Measurements from ENCODE around the gene CR1L. TPM values are rescaled to one million over a fixed set of nuclear protein-coding genes. Genes with fewer than 3 reads are reported as not detected.
A peak's percentile ranks its signal among the peaks of the same experiment; 100 is the strongest.

Gene CR1L
- total and polyA plus RNA-seq, 2 experiments from 2014 or later: 5.8 to 21.4 TPM

DNA sequence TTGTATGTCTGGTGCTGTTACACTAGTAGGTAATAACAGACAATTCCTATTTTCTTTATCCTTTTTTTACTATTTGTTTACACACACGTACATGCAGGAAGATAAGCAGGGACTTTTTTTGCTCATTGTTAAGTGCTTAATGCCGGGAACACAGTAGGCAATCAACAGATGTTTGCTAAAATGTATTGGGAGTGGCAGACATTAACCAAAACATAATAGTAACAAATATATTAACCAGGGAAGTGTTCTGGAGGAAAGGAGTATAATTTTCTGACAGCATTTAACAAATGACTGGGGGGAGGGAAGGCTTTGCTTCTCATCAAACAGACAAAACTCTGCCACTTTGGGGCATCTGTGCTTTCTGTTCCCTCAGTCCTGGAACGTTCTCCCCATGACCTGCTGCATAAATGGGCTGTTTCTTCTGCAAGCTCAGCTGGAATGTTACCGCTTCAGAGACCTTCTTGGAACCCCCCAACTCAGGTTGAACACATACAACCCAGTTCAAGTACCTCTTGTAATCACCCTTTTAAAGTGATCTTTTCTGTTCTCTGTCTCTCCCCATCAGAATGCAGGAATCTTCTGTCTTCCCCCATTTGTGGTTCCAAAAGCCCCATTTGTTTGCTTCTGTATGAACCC lies 2.1 kb downstream of the CR1L start:
- Histone ChIP-seq H3K27me3 (ENCODE audit: insufficient read depth) (peaks cover 10% of the 10 kb centered on the region), H4K20me1 (replicated peaks; ENCODE audit: insufficient read depth) (no peaks in the 10 kb centered on the region), H3F3A (replicated peaks; ENCODE audit: low read depth) (0 out of 2 replicates have a peak, but pooled peaks cover 5% of the 10 kb centered on the region), H3K4me2 (peak overlapping the region; percentile 96; the same call in 1 of the 2 replicates), H3K79me2 (replicated peaks; ENCODE audit: insufficient read depth) (peaks cover 19% of the 10 kb centered on the region), H3K4me1 (ENCODE audit: insufficient read depth) (peaks cover 44% of the 10 kb centered on the region), H3K27ac (ENCODE audit: low read depth) (no peak overlapping the region), H3K36me3 (ENCODE audit: insufficient read depth) (no peaks in the 10 kb centered on the region), H2AFZ (no peak overlapping the region), H3K4me3 (no peak overlapping the region), H3K9me2 (ENCODE audit: insufficient read depth) (no peaks in the 10 kb centered on the region)
- no peak for DNase-seq (ENCODE audit: low spot score)
- ATAC-seq: no peak
- H3K27ac Mint-ChIP-seq: no peak overlapping the region
- no peaks in the 10 kb centered on the region for H3K36me3 Mint-ChIP-seq (ENCODE audit: low read depth)
- H3K9me3 Mint-ChIP-seq: no peaks in the 10 kb centered on the region
- peaks cover 50% of the 10 kb centered on the region for H3K4me1 Mint-ChIP-seq
- TF ChIP-seq, protein P1, sequence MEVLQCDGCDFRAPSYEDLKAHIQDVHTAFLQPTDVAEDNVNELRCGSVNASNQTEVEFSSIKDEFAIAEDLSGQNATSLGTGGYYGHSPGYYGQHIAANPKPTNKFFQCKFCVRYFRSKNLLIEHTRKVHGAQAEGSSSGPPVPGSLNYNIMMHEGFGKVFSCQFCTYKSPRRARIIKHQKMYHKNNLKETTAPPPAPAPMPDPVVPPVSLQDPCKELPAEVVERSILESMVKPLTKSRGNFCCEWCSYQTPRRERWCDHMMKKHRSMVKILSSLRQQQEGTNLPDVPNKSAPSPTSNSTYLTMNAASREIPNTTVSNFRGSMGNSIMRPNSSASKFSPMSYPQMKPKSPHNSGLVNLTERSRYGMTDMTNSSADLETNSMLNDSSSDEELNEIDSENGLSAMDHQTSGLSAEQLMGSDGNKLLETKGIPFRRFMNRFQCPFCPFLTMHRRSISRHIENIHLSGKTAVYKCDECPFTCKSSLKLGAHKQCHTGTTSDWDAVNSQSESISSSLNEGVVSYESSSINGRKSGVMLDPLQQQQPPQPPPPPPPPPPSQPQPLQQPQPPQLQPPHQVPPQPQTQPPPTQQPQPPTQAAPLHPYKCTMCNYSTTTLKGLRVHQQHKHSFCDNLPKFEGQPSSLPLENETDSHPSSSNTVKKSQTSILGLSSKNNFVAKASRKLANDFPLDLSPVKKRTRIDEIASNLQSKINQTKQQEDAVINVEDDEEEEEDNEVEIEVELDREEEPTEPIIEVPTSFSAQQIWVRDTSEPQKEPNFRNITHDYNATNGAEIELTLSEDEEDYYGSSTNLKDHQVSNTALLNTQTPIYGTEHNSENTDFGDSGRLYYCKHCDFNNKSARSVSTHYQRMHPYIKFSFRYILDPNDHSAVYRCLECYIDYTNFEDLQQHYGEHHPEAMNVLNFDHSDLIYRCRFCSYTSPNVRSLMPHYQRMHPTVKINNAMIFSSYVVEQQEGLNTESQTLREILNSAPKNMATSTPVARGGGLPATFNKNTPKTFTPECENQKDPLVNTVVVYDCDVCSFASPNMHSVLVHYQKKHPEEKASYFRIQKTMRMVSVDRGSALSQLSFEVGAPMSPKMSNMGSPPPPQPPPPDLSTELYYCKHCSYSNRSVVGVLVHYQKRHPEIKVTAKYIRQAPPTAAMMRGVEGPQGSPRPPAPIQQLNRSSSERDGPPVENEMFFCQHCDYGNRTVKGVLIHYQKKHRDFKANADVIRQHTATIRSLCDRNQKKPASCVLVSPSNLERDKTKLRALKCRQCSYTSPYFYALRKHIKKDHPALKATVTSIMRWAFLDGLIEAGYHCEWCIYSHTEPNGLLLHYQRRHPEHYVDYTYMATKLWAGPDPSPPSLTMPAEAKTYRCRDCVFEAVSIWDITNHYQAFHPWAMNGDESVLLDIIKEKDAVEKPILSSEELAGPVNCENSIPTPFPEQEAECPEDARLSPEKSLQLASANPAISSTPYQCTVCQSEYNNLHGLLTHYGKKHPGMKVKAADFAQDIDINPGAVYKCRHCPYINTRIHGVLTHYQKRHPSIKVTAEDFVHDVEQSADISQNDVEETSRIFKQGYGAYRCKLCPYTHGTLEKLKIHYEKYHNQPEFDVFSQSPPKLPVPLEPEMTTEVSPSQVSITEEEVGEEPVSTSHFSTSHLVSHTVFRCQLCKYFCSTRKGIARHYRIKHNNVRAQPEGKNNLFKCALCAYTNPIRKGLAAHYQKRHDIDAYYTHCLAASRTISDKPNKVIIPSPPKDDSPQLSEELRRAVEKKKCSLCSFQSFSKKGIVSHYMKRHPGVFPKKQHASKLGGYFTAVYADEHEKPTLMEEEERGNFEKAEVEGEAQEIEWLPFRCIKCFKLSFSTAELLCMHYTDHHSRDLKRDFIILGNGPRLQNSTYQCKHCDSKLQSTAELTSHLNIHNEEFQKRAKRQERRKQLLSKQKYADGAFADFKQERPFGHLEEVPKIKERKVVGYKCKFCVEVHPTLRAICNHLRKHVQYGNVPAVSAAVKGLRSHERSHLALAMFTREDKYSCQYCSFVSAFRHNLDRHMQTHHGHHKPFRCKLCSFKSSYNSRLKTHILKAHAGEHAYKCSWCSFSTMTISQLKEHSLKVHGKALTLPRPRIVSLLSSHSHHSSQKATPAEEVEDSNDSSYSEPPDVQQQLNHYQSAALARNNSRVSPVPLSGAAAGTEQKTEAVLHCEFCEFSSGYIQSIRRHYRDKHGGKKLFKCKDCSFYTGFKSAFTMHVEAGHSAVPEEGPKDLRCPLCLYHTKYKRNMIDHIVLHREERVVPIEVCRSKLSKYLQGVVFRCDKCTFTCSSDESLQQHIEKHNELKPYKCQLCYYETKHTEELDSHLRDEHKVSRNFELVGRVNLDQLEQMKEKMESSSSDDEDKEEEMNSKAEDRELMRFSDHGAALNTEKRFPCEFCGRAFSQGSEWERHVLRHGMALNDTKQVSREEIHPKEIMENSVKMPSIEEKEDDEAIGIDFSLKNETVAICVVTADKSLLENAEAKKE (CRISPR knock-in tag; IDR thresholded peaks at IDR 0.05): no peak
- TF ChIP-seq, protein P2, sequence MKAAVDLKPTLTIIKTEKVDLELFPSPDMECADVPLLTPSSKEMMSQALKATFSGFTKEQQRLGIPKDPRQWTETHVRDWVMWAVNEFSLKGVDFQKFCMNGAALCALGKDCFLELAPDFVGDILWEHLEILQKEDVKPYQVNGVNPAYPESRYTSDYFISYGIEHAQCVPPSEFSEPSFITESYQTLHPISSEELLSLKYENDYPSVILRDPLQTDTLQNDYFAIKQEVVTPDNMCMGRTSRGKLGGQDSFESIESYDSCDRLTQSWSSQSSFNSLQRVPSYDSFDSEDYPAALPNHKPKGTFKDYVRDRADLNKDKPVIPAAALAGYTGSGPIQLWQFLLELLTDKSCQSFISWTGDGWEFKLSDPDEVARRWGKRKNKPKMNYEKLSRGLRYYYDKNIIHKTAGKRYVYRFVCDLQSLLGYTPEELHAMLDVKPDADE (IDR thresholded peaks at IDR 0.05): no peak
- no peak for TF ChIP-seq EZH2 (IDR thresholded peaks at IDR 0.05; ENCODE audit: low read depth, unreplicated experiment)
- TF ChIP-seq NANOG (IDR thresholded peaks at IDR 0.05; ENCODE audit: borderline replicate concordance): no peak
- TF ChIP-seq, protein P3, sequence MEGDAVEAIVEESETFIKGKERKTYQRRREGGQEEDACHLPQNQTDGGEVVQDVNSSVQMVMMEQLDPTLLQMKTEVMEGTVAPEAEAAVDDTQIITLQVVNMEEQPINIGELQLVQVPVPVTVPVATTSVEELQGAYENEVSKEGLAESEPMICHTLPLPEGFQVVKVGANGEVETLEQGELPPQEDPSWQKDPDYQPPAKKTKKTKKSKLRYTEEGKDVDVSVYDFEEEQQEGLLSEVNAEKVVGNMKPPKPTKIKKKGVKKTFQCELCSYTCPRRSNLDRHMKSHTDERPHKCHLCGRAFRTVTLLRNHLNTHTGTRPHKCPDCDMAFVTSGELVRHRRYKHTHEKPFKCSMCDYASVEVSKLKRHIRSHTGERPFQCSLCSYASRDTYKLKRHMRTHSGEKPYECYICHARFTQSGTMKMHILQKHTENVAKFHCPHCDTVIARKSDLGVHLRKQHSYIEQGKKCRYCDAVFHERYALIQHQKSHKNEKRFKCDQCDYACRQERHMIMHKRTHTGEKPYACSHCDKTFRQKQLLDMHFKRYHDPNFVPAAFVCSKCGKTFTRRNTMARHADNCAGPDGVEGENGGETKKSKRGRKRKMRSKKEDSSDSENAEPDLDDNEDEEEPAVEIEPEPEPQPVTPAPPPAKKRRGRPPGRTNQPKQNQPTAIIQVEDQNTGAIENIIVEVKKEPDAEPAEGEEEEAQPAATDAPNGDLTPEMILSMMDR (conservative IDR thresholded peaks at IDR 0.05; ENCODE audit: low read depth in 2 of 2): no peak
- TF ChIP-seq, protein P4, sequence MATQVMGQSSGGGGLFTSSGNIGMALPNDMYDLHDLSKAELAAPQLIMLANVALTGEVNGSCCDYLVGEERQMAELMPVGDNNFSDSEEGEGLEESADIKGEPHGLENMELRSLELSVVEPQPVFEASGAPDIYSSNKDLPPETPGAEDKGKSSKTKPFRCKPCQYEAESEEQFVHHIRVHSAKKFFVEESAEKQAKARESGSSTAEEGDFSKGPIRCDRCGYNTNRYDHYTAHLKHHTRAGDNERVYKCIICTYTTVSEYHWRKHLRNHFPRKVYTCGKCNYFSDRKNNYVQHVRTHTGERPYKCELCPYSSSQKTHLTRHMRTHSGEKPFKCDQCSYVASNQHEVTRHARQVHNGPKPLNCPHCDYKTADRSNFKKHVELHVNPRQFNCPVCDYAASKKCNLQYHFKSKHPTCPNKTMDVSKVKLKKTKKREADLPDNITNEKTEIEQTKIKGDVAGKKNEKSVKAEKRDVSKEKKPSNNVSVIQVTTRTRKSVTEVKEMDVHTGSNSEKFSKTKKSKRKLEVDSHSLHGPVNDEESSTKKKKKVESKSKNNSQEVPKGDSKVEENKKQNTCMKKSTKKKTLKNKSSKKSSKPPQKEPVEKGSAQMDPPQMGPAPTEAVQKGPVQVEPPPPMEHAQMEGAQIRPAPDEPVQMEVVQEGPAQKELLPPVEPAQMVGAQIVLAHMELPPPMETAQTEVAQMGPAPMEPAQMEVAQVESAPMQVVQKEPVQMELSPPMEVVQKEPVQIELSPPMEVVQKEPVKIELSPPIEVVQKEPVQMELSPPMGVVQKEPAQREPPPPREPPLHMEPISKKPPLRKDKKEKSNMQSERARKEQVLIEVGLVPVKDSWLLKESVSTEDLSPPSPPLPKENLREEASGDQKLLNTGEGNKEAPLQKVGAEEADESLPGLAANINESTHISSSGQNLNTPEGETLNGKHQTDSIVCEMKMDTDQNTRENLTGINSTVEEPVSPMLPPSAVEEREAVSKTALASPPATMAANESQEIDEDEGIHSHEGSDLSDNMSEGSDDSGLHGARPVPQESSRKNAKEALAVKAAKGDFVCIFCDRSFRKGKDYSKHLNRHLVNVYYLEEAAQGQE (IDR thresholded peaks at IDR 0.05; ENCODE audit: unreplicated experiment): no peak
- no peak for TF ChIP-seq CREB1 (CRISPR knock-in tag; IDR thresholded peaks at IDR 0.05; ENCODE audit: low read depth)
- TF ChIP-seq EZH2phosphoT487 (IDR thresholded peaks at IDR 0.05; ENCODE audit: unreplicated experiment): no peak
- TF ChIP-seq ZNF114 (CRISPR knock-in tag; IDR thresholded peaks at IDR 0.05): no peak
- TF ChIP-seq ZNF331 (CRISPR knock-in tag; IDR thresholded peaks at IDR 0.05; ENCODE audit: low read depth): no peak
- no peak for TF ChIP-seq JUNB (IDR thresholded peaks at IDR 0.05; ENCODE audit: unreplicated experiment)
- TF ChIP-seq POLR2AphosphoS5 (IDR thresholded peaks at IDR 0.05; ENCODE audit: low read depth): no peak
- no peak for TF ChIP-seq STAT1 (IDR thresholded peaks at IDR 0.05; ENCODE audit: unreplicated experiment)
- H3K4me3 Mint-ChIP-seq: no peak overlapping the region
- peaks cover 19% of the 10 kb centered on the region for H3K27me3 Mint-ChIP-seq (ENCODE audit: insufficient read depth, low read depth, poor library complexity)
